ENCODE data around the gene IMPA2.

The IMPA2 gene

GRCh38 chr18:12009581-12010140 lies 28.4 kb downstream of the IMPA2 start:
- DNase-seq, result no peak

- no peak for DNase-seq
These were observed 29.0 kb downstream of the IMPA2 start for GRCh38 chr18:12010187-12010802.

GRCh38 chr18:12011199-12011956 lies 30.1 kb downstream of the IMPA2 start:
- no peak for DNase-seq

- DNase-seq, result no peak
These were observed 30.7 kb downstream of the IMPA2 start for GRCh38 chr18:12011957-12012549.

- DNase-seq, result no peak
These were observed 31.4 kb downstream of the IMPA2 start for GRCh38 chr18:12012697-12013096.

GRCh38 chr18:12013186-12013916 lies 32.0 kb downstream of the IMPA2 start:
- no peak for DNase-seq

GRCh38 chr18:12014086-12014485 lies 32.8 kb downstream of the IMPA2 start:
- no peak for DNase-seq

- DNase-seq, result no peak
These were observed 33.5 kb downstream of the IMPA2 start for GRCh38 chr18:12014521-12015415.

GRCh38 chr18:12015416-12016062 lies 34.2 kb downstream of the IMPA2 start:
- no peak for DNase-seq

- no peak for DNase-seq
These were observed 35.8 kb downstream of the IMPA2 start for GRCh38 chr18:12017081-12017480.

GRCh38 chr18:12018861-12019260 lies 37.6 kb downstream of the IMPA2 start:
- no peak for DNase-seq

GRCh38 chr18:12021077-12021476 lies 39.8 kb downstream of the IMPA2 start:
- DNase-seq, result no peak

- DNase-seq, result no peak
These were observed 40.3 kb downstream of the IMPA2 start for GRCh38 chr18:12021596-12021995.

GRCh38 chr18:12023375-12023774 lies 42.1 kb downstream of the IMPA2 start:
- no peak for DNase-seq

GRCh38 chr18:12026562-12026961 lies 45.3 kb downstream of the IMPA2 start:
- no peak for DNase-seq

GRCh38 chr18:12027046-12027445 lies 45.7 kb downstream of the IMPA2 start:
- no peak for DNase-seq

- DNase-seq, result no peak
These were observed 46.2 kb downstream of the IMPA2 start for GRCh38 chr18:12027480-12027879.

- DNase-seq, result no peak
These were observed 46.8 kb downstream of the IMPA2 start for GRCh38 chr18:12028040-12028628.

- no peak for DNase-seq
These were observed 47.4 kb downstream of the IMPA2 start for GRCh38 chr18:12028674-12029073.

GRCh38 chr18:12029786-12030584 lies 48.7 kb downstream of the IMPA2 start:
- no peak for DNase-seq

Measured in HCEC 1CT (cell line).